WTC11 (cell line): Measurements from ENCODE around the gene B3GALNT1.
"Not testable (repeated sequence)": the region's sequence is repeated elsewhere in the genome, so short reads cannot be mapped to it uniquely, and the experiment has no call there.

Source experiments
- ATF1 ChIP-seq: sonication (generic); formaldehyde crosslinking; IDR thresholded peaks from 2 replicates; pipeline ENCODE4 v1.8.1; 2023; ENCODE audit warnings: mild to moderate bottlenecking, moderate library complexity, missing genetic modification reagents
- ETV6 ChIP-seq: sonication (generic); formaldehyde crosslinking; IDR thresholded peaks from 2 replicates; pipeline ENCODE4 v1.8.1; 2022; ENCODE audit warnings: mild to moderate bottlenecking, missing genetic modification reagents
- FOXP4 ChIP-seq: sonication (generic); formaldehyde crosslinking; IDR thresholded peaks from 2 replicates; pipeline ENCODE4 v1.8.0; 2022; ENCODE audit warnings: mild to moderate bottlenecking, missing genetic modification reagents
- JUN ChIP-seq: sonication (generic); formaldehyde crosslinking; IDR thresholded peaks from 2 replicates; pipeline ENCODE4 v1.8.0; 2023; ENCODE audit warnings: mild to moderate bottlenecking, missing genetic modification reagents
- KAT7 ChIP-seq: sonication (generic); formaldehyde crosslinking; IDR thresholded peaks from 2 replicates; pipeline ENCODE4 v1.8.1; 2023; ENCODE audit warnings: missing genetic modification reagents, mild to moderate bottlenecking, borderline replicate concordance
- NR3C1 ChIP-seq: sonication (generic); formaldehyde crosslinking; conservative IDR thresholded peaks from 2 replicates; pipeline ENCODE4 v1.8.1; 2023; ENCODE audit warnings: low read depth, mild to moderate bottlenecking, missing genetic modification reagents
- TCF7 ChIP-seq: sonication (generic); formaldehyde crosslinking; IDR thresholded peaks from 2 replicates; pipeline ENCODE4 v1.8.0; 2022; ENCODE audit warnings: mild to moderate bottlenecking, low read depth, missing genetic modification reagents, moderate library complexity
- TEAD1 ChIP-seq: sonication (generic); formaldehyde crosslinking; IDR thresholded peaks from 2 replicates; pipeline ENCODE4 v1.8.0; 2022; ENCODE audit warnings: mild to moderate bottlenecking, missing genetic modification reagents
- ZNF263 ChIP-seq: sonication (generic); formaldehyde crosslinking; IDR thresholded peaks from 2 replicates; pipeline ENCODE4 v1.8.1; 2022; ENCODE audit warnings: low read depth, mild to moderate bottlenecking, moderate library complexity, missing genetic modification reagents
- TF ChIP-seq, protein P1 (sequence below): fragments of 200-600 bp; IDR thresholded peaks from 2 replicates; pipeline ENCODE4 v1.8.0; 2022; ENCODE audit warnings: antibody characterized with exemption
- TF ChIP-seq, protein P2 (sequence below): sonication (generic); formaldehyde crosslinking; IDR thresholded peaks from 2 replicates; pipeline ENCODE4 v1.8.1; 2023; ENCODE audit warnings: mild to moderate bottlenecking, moderate library complexity, missing genetic modification reagents

GRCh38 chr3:161034913-161035550 is 70.1 kb downstream of the B3GALNT1 start:
- TF ChIP-seq, protein P1, sequence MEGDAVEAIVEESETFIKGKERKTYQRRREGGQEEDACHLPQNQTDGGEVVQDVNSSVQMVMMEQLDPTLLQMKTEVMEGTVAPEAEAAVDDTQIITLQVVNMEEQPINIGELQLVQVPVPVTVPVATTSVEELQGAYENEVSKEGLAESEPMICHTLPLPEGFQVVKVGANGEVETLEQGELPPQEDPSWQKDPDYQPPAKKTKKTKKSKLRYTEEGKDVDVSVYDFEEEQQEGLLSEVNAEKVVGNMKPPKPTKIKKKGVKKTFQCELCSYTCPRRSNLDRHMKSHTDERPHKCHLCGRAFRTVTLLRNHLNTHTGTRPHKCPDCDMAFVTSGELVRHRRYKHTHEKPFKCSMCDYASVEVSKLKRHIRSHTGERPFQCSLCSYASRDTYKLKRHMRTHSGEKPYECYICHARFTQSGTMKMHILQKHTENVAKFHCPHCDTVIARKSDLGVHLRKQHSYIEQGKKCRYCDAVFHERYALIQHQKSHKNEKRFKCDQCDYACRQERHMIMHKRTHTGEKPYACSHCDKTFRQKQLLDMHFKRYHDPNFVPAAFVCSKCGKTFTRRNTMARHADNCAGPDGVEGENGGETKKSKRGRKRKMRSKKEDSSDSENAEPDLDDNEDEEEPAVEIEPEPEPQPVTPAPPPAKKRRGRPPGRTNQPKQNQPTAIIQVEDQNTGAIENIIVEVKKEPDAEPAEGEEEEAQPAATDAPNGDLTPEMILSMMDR = not testable (repeated sequence)
- TF ChIP-seq, protein P2, sequence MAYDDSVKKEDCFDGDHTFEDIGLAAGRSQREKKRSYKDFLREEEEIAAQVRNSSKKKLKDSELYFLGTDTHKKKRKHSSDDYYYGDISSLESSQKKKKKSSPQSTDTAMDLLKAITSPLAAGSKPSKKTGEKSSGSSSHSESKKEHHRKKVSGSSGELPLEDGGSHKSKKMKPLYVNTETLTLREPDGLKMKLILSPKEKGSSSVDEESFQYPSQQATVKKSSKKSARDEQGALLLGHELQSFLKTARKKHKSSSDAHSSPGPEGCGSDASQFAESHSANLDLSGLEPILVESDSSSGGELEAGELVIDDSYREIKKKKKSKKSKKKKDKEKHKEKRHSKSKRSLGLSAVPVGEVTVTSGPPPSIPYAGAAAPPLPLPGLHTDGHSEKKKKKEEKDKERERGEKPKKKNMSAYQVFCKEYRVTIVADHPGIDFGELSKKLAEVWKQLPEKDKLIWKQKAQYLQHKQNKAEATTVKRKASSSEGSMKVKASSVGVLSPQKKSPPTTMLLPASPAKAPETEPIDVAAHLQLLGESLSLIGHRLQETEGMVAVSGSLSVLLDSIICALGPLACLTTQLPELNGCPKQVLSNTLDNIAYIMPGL = not testable (repeated sequence)
- not testable (repeated sequence) for TF ChIP-seq JUN, TCF7, ATF1, NR3C1, ZNF263, FOXP4, TEAD1, KAT7, ETV6 (CRISPR knock-in tag)
